Measurements from ENCODE around the gene CEMIP. TPM values are rescaled to one million over a fixed set of nuclear protein-coding genes. Genes with fewer than 3 reads are reported as not detected.
A peak's percentile ranks its signal among the peaks of the same experiment; 100 is the strongest.
"Not testable (repeated sequence)": the region's sequence is repeated elsewhere in the genome, so short reads cannot be mapped to it uniquely, and the experiment has no call there.

Gene CEMIP
- total and polyA plus RNA-seq, 3 experiments from 2014 or later, result not detected

- Mint-ChIP-seq H3K4me3 (no peak overlapping the region), H3K4me1 (peaks cover 0 to under 1% (median 0%) of the 10 kb centered on the region in 3 donors), H3K36me3 (peaks cover 0 to 5% (median 0%) of the 10 kb centered on the region in 3 donors), H3K9me3 (no peaks in the 10 kb centered on the region), H3K27ac (no peak overlapping the region), H3K27me3 (peaks cover 0 to 2% of the 10 kb centered on the region in 2 donors)
- Histone ChIP-seq H3K27ac (ENCODE audit: low read depth, low read length) (no peak overlapping the region), H3K4me3 (ENCODE audit: low read length) (no peak overlapping the region), H3K4me1 (ENCODE audit: insufficient read depth, low read length) (no peaks in the 10 kb centered on the region), H3K27me3 (ENCODE audit: insufficient read depth, low read length, poor library complexity, severe bottlenecking) (no peaks in the 10 kb centered on the region), H3K36me3 (ENCODE audit: insufficient read depth, low read length) (no peaks in the 10 kb centered on the region), H3K9me3 (ENCODE audit: low read length) (no peaks in the 10 kb centered on the region)
- ChIA-PET POLR2A (no interaction called here), CTCF (interaction anchor here (0.9 kb wide), 1 partner anchor 15 kb away, joined by 4 read pairs; no protein-coding TSS in a partner anchor)
- DNase-seq, result peak in 1 of 5 donors; percentile 30
Observed at GRCh38 chr15:80761754-80762153, 17.4 kb upstream of the CEMIP start.

GRCh38 chr15:80763235-80763634 is 15.9 kb upstream of the CEMIP start:
- CTCF ChIA-PET; H3K27me3 ChIP-seq (ENCODE audit: insufficient read depth, low read length, poor library complexity, severe bottlenecking); H3K27ac Mint-ChIP-seq; POLR2A ChIA-PET; DNase-seq; H3K9me3 ChIP-seq (ENCODE audit: low read length); H3K4me3 Mint-ChIP-seq; H3K36me3 ChIP-seq (ENCODE audit: insufficient read depth, low read length); H3K27ac ChIP-seq (ENCODE audit: low read depth, low read length); H3K4me1 ChIP-seq (ENCODE audit: insufficient read depth, low read length); H3K27me3 Mint-ChIP-seq; H3K4me1 Mint-ChIP-seq; H3K36me3 Mint-ChIP-seq; H3K4me3 ChIP-seq (ENCODE audit: low read length); H3K9me3 Mint-ChIP-seq: not testable (repeated sequence)

- H3K4me3 Mint-ChIP-seq, result no peak overlapping the region
- ChIA-PET POLR2A (no interaction called here), CTCF (no interaction called here)
- Histone ChIP-seq H3K4me1 (ENCODE audit: insufficient read depth, low read length) (no peaks in the 10 kb centered on the region), H3K4me3 (ENCODE audit: low read length) (no peak overlapping the region), H3K27ac (ENCODE audit: low read depth, low read length) (no peak overlapping the region), H3K27me3 (ENCODE audit: insufficient read depth, low read length, poor library complexity, severe bottlenecking) (no peaks in the 10 kb centered on the region), H3K36me3 (ENCODE audit: insufficient read depth, low read length) (no peaks in the 10 kb centered on the region), H3K9me3 (ENCODE audit: low read length) (no peaks in the 10 kb centered on the region)
- H3K27ac Mint-ChIP-seq, result no peak overlapping the region
- peaks cover 2% of the 10 kb centered on the region in 2 donors for H3K27me3 Mint-ChIP-seq
- no peaks in the 10 kb centered on the region for H3K9me3 Mint-ChIP-seq
- DNase-seq, result no peak
- H3K36me3 Mint-ChIP-seq, result peaks cover 0 to 5% (median 0%) of the 10 kb centered on the region in 3 donors
- H3K4me1 Mint-ChIP-seq, result no peaks in the 10 kb centered on the region
Observed at GRCh38 chr15:80764535-80764934, 14.6 kb upstream of the CEMIP start.

GRCh38 chr15:80766275-80766674 is 12.9 kb upstream of the CEMIP start:
- Mint-ChIP-seq H3K36me3 (peaks cover 0 to 5% (median 0%) of the 10 kb centered on the region in 3 donors), H3K27me3 (peaks cover 2 to 11% of the 10 kb centered on the region in 2 donors), H3K9me3 (no peaks in the 10 kb centered on the region), H3K4me1 (no peaks in the 10 kb centered on the region), H3K4me3 (no peak overlapping the region), H3K27ac (no peak overlapping the region)
- no peaks in the 10 kb centered on the region for H3K4me1 ChIP-seq (ENCODE audit: insufficient read depth, low read length)
- DNase-seq, result no peak
- no peak overlapping the region for H3K27ac ChIP-seq (ENCODE audit: low read depth, low read length)
- ChIA-PET CTCF (no interaction called here), POLR2A (no interaction called here)
- H3K4me3 ChIP-seq (ENCODE audit: low read length), result no peak overlapping the region
- H3K27me3 ChIP-seq (ENCODE audit: insufficient read depth, low read length, poor library complexity, severe bottlenecking), result no peaks in the 10 kb centered on the region
- no peaks in the 10 kb centered on the region for H3K36me3 ChIP-seq (ENCODE audit: insufficient read depth, low read length)
- H3K9me3 ChIP-seq (ENCODE audit: low read length), result no peaks in the 10 kb centered on the region

GRCh38 chr15:80768158-80768557 is 11.0 kb upstream of the CEMIP start:
- Histone ChIP-seq H3K27ac (ENCODE audit: low read depth, low read length) (no peak overlapping the region), H3K4me1 (ENCODE audit: insufficient read depth, low read length) (no peaks in the 10 kb centered on the region), H3K27me3 (ENCODE audit: insufficient read depth, low read length, poor library complexity, severe bottlenecking) (no peaks in the 10 kb centered on the region), H3K36me3 (ENCODE audit: insufficient read depth, low read length) (no peaks in the 10 kb centered on the region), H3K4me3 (ENCODE audit: low read length) (no peak overlapping the region), H3K9me3 (ENCODE audit: low read length) (no peaks in the 10 kb centered on the region)
- Mint-ChIP-seq H3K27ac (no peak overlapping the region), H3K9me3 (no peaks in the 10 kb centered on the region), H3K4me3 (no peak overlapping the region), H3K27me3 (peaks cover 0 to 13% of the 10 kb centered on the region in 2 donors), H3K4me1 (no peaks in the 10 kb centered on the region), H3K36me3 (no peaks in the 10 kb centered on the region)
- CTCF ChIA-PET, result interaction anchor here (1.7 kb wide), 1 partner anchor 8 kb away, joined by 7 read pairs; no protein-coding TSS in a partner anchor
- DNase-seq, result no peak
- POLR2A ChIA-PET, result no interaction called here

GRCh38 chr15:80769153-80769828 is 9.9 kb upstream of the CEMIP start:
- Mint-ChIP-seq H3K4me3 (no peak overlapping the region), H3K9me3 (no peaks in the 10 kb centered on the region), H3K36me3 (no peaks in the 10 kb centered on the region), H3K27ac (no peak overlapping the region), H3K27me3 (peaks cover 0 to 17% of the 10 kb centered on the region in 2 donors), H3K4me1 (no peaks in the 10 kb centered on the region)
- H3K4me1 ChIP-seq (ENCODE audit: insufficient read depth, low read length), result no peaks in the 10 kb centered on the region
- ChIA-PET POLR2A (interaction anchor here (0.6 kb wide), 1 partner anchor 14 kb away, joined by 3 read pairs; no protein-coding TSS in a partner anchor), CTCF (no interaction called here)
- no peak overlapping the region for H3K4me3 ChIP-seq (ENCODE audit: low read length)
- H3K36me3 ChIP-seq (ENCODE audit: insufficient read depth, low read length), result no peaks in the 10 kb centered on the region
- no peaks in the 10 kb centered on the region for H3K27me3 ChIP-seq (ENCODE audit: insufficient read depth, low read length, poor library complexity, severe bottlenecking)
- H3K27ac ChIP-seq (ENCODE audit: low read depth, low read length), result no peak overlapping the region
- no peak for DNase-seq
- H3K9me3 ChIP-seq (ENCODE audit: low read length), result no peaks in the 10 kb centered on the region

- ChIA-PET CTCF (no interaction called here), POLR2A (interaction anchor here (0.6 kb wide), 1 partner anchor 13 kb away, joined by 3 read pairs; no protein-coding TSS in a partner anchor)
- DNase-seq, result no peak
- H3K4me3 Mint-ChIP-seq, result no peak overlapping the region
- Histone ChIP-seq H3K4me3 (ENCODE audit: low read length) (no peak overlapping the region), H3K27me3 (ENCODE audit: insufficient read depth, low read length, poor library complexity, severe bottlenecking) (no peaks in the 10 kb centered on the region), H3K36me3 (ENCODE audit: insufficient read depth, low read length) (no peaks in the 10 kb centered on the region), H3K4me1 (ENCODE audit: insufficient read depth, low read length) (no peaks in the 10 kb centered on the region), H3K9me3 (ENCODE audit: low read length) (no peaks in the 10 kb centered on the region), H3K27ac (ENCODE audit: low read depth, low read length) (no peak overlapping the region)
- no peaks in the 10 kb centered on the region for H3K9me3 Mint-ChIP-seq
- H3K4me1 Mint-ChIP-seq, result no peaks in the 10 kb centered on the region
- H3K36me3 Mint-ChIP-seq, result no peaks in the 10 kb centered on the region
- no peak overlapping the region for H3K27ac Mint-ChIP-seq
- peaks cover 2 to 17% of the 10 kb centered on the region in 2 donors for H3K27me3 Mint-ChIP-seq
Observed at GRCh38 chr15:80769829-80770705, 9.1 kb upstream of the CEMIP start.

GRCh38 chr15:80773122-80773551 is 6.0 kb upstream of the CEMIP start:
- peaks cover 6% of the 10 kb centered on the region for H3K27me3 ChIP-seq (ENCODE audit: insufficient read depth, low read length, poor library complexity, severe bottlenecking)
- Mint-ChIP-seq H3K36me3 (no peaks in the 10 kb centered on the region), H3K4me3 (no peak overlapping the region), H3K4me1 (no peaks in the 10 kb centered on the region), H3K27ac (no peak overlapping the region), H3K9me3 (no peaks in the 10 kb centered on the region), H3K27me3 (peaks cover 16 to 28% of the 10 kb centered on the region in 2 donors)
- H3K27ac ChIP-seq (ENCODE audit: low read depth, low read length), result no peak overlapping the region
- H3K9me3 ChIP-seq (ENCODE audit: low read length), result no peaks in the 10 kb centered on the region
- DNase-seq, result no peak
- POLR2A ChIA-PET, result no interaction called here
- no peaks in the 10 kb centered on the region for H3K36me3 ChIP-seq (ENCODE audit: insufficient read depth, low read length)
- no peak overlapping the region for H3K4me3 ChIP-seq (ENCODE audit: low read length)
- CTCF ChIA-PET, result interaction anchor here (0.6 kb wide), 1 partner anchor 317 kb away, joined by 3 read pairs; no protein-coding TSS in a partner anchor
- H3K4me1 ChIP-seq (ENCODE audit: insufficient read depth, low read length), result no peaks in the 10 kb centered on the region

Measured in CD8-positive, alpha-beta memory T cell (primary cell).